OCI-M2 (cell line): ENCODE data around the gene LRRC10B.

Experiments
- DNase-seq: peaks from one replicate; lab custom pipeline; 2025; ENCODE audit not compliant: unreplicated experiment; lab: John Stamatoyannopoulos, UW

The LRRC10B gene

DNA sequence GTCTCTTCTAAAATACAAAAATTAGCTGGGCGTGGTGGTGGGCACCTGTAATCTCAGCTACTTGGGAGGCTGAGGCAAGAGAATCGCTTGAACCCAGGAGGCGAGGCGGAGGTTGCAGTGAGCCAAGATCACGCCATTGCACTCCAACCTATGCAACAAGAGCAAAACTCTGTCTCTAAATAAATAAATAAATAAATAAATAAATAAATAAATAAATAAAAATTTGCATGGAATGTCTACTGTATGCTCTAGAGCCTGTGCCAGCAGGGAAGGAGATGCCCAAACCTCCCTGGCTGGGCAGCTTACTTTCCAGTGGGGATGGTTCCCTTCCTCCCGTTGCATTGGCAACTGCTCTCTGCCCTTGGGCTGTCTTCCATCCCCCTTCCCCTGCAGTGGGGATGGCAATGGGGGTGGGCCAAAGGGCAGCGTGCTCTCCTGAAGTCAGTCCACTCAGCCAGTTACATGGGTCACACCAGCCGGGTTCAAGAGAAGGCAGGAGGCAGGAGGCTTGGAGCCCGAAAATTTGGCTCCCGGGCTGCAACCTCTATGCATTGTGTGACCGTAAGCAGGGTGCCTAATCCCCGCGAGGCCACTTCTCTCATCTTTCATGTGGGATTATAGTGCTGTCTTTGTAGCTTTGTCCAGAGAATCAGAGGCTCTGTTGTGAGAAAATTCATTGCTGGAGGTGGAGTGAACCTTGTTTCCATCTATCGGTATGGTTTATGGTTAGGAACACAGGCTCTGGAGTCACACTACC is 1.4 kb upstream of the LRRC10B start:
- DNase-seq: no peak

GRCh38 chr11:61509043-61510029 is 787 bp downstream of the LRRC10B start:
- DNase-seq: no peak

- DNase-seq: no peak
These were observed 1.8 kb downstream of the LRRC10B start for GRCh38 chr11:61510166-61510919.

- no peak for DNase-seq
These were observed 2.4 kb downstream of the LRRC10B start for GRCh38 chr11:61510974-61511373.

- no peak for DNase-seq
These were observed 2.8 kb downstream of the LRRC10B start for GRCh38 chr11:61511383-61511782.

DNA sequence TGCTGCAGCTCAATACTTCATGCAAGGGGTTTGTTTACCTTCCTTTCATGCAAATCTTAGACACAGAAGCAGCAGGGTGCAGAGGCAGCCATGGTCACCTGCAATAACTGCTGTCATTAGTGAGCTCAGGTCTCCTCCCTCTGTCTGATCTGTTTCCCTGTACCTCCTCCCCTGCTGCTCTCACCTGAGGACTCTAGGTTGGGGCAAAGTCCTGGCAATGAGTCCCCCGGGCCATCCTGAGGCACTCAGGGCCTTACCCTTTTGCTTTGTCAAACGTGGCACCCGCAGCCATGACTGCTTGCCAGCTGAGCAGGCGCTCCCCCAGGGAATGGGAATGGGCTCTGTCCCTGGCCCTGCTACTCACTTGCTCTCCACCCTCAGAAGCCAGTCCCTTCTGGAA is 3.9 kb downstream of the LRRC10B start:
- no peak for DNase-seq

GRCh38 chr11:61513143-61513765 is 4.7 kb downstream of the LRRC10B start:
- no peak for DNase-seq

GRCh38 chr11:61514050-61514917 is 5.7 kb downstream of the LRRC10B start:
- no peak for DNase-seq

DNA sequence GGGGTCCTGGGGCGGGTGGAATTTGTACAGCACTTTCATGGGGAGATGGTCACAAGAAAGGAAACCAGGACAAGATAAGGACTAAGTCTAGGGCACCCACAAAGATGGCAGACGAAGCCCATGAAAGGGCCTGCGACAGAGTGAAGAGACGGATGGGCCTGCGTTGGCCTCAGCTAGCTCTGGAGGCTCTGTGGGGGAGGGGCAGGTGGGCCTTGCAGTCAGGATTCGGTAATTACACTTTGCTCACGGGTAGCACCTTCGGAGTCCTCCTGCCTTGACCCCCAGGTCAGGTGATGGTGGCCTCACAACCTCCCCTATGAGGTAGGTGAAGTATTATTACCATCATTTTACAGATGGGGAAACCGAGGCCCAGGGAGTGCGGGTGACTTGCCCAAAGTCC is 7.1 kb downstream of the LRRC10B start:
- DNase-seq: no peak

DNA sequence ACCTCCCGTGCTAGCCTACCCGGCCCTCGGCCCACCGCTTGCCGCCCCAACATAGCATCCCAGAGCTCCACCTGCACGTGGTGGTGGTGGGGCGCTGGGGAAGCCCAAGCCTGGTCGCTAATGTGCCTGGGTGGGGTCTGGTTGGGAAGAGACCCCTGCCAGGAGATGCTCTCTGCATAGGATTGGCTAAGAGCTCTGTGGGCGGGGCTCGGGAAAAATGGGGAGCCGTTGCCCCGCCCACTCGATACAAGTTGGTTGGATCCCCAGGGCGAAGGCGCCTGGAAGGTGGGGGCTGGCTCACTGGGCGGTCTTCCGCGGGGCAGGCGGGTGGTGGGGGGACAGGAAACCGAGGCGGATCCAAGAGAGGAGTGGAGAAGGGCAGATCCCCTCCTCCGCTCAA is 7.6 kb downstream of the LRRC10B start:
- DNase-seq: no peak

DNA sequence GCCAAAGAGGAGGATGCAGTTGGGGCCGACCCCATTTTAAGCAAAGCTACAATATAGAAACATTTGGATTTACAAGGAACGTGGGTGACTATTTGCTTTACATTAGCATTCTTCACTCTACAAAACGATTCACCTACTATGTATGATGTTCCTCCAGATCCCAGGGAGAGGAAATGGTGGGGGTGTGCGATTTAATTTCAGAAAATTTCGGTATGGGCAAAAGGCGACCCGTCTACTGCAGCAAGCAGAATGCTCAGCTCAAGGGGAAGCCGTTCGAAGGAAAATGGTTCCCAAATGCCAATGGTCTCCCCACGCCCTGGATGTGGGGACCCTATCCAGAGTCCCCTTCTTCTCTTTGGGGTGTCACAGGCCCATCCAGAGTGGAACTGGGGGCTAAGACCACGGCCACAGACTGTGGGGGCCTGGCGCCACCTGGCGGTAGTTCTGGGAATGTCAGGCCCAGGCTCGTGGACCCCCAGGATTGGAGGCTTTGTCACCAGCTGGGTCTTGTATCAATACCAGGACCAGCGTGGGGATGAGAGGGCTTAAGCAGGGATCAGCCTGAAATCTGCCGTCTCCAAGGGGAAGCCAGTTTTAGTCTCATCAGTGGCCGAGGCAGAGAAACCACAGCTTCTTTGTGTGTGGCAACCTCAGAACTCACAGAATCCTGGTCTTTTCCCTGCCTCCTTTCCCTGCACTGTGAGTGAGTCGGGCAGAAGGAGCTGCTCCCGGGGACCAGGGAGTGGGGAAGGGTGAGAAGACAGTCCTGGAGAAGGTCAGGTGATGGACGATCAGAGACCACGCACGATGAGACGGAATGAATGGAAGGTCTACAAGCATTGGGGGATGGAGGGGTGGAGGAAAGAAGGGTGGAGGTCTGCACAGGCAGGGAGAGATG is 8.4 kb downstream of the LRRC10B start:
- no peak for DNase-seq

DNA sequence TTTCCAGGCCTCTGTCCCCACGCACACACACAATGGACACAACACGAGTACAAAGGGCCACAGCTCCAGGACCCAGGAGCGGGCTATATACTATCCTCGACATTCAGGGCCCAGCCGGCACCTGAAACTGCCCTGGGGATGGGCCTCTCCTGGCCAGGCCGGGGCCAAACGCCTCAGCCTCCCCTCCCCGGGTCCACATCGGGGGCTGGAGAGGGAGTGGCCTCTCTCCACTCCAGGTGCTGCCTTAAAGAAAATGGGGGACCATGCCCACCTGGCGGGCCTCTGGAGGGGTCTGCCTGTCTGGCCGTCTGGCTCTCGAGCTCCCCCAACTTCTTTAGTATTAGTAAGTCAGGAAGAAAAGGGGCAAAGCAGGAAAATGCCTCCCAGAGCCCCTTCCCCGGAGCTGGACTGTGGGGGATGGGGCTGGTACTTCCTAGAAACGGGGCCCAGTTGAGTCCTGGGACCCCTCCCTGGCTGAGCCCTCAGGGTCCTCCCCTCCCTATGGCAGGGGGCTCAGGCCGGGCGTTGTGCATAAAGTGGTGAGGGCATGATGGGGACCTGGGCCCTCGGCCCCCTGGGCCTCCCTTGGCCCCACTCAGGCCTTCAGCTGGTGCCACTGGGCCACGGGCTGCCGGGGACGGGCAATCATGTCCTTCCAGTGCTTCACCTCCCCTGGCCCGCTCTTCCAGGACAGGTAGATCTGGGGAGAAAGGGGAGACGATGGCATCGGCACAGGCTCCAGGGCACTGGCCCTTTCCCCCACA is 9.7 kb downstream of the LRRC10B start:
- DNase-seq: no peak

- no peak for DNase-seq
These were observed 14.3 kb downstream of the LRRC10B start for GRCh38 chr11:61522881-61523280.

DNA sequence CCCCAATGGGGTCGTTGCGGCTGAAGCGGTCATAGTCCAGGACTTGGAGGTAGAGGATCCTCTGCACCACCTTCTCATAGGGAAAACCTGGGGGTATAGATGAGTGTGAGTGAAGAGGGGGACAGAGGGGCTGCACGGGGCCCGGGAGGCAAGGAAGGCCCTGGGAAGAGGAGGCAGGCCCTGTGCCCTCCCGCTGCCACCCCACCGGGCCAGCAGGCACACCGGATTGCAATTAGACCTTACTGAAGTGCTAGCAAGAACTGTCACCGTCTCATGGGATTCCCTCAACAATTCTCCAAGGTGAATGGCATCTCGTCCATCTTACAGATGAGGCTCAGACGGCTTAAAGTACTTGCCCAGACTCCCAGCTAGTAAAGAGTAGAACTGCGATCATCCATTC is 15.9 kb downstream of the LRRC10B start:
- DNase-seq: no peak

- no peak for DNase-seq
These were observed 16.5 kb downstream of the LRRC10B start for GRCh38 chr11:61524963-61525587.

- DNase-seq: no peak
These were observed 17.7 kb downstream of the LRRC10B start for GRCh38 chr11:61526229-61526628.

- no peak for DNase-seq
These were observed 18.6 kb downstream of the LRRC10B start for GRCh38 chr11:61526956-61527731.
